Adrenal gland (tissue), 5 donors: ENCODE data around the gene NDUFA6.

Source experiments
- CTCF ChIP-seq, 6 experiments: fragments of 450-650 bp in 4 of 6; fragments of 200-600 bp in 2 of 6; sonication (generic) in 1 of 6; IDR thresholded peaks; 1 replicate in 5 of 6; 2 replicates in 1 of 6; pipeline versions ENCODE4 v1.5.1 to v1.8.0; 2016 to 2021; ENCODE audit warnings: antibody characterized with exemption in 6 of 6, mild to moderate bottlenecking in 2 of 6, moderate library complexity in 1 of 6
- POLR2A ChIP-seq, 2 donors: fragments of 450-650 bp; IDR thresholded peaks; one replicate each; pipeline ENCODE4 v1.6.1; 2017; ENCODE audit warnings: antibody characterized with exemption in 2 of 2, mild to moderate bottlenecking in 2 of 2, moderate library complexity in 1 of 2
- donor health status: DM: no; HTN: no; CAD: no.

GRCh38 chr22:42067671-42068251 is 22.8 kb downstream of the NDUFA6 start:
- TF ChIP-seq POLR2A (IDR thresholded peaks at IDR 0.05) (no peak), CTCF (IDR thresholded peaks at IDR 0.05) (no peak)
